Measurements from ENCODE around the gene ADGRL1. TPM values are rescaled to one million over a fixed set of nuclear protein-coding genes. Genes with fewer than 3 reads are reported as not detected.
"Not testable (repeated sequence)": the region's sequence is repeated elsewhere in the genome, so short reads cannot be mapped to it uniquely, and the experiment has no call there.

ADGRL1 gene
- total RNA-seq, 4 donors from 2014 or later = 18.5 to 56.3 (median 46.2) TPM

DNA sequence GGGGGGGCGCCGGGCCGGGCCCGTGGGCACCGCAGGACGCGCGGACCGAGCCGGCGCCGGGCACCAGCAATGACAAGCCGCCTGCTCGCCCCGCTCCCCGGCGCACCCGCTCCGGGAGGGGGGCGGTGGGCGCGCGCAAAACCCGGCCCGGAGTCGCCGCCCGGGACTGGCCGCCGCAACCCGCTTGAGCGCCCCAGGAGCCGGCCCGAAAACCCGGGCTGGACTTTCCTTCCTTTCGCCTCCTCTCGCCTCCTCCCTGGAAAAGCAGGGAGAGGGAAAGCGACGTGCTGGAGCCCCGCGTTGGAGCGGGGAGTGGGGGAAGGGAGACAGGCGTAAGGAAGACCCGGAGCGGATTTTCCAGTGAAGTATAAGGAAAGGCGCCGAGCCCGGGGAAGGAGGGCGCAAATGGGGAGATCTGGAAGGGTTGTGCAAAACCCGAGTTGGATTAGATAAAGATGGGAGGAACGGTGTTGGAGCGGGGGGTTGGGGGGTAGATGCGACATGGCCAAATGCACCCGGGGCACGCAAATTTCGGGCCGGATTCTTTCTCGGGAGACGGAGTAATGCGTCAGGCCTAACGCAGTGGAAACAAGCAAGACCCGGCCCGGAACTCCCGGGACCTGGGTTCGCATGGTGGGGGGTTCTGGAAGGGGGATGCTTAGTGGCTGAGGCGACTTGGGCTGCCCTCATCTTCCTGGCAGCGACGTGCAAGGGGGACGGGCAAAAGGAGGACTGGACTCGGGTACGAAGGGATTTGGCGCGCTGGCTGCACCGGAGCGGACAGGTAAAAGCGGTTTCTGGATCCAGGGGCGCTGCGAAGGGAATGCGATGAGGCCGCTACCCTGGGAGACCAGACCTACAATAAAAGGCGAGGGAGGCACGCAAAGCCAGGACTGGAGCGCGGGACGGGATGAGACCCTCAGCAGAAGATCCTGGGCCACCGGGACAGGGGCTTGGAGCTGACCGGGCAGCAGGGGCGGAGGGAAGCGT, 1.1 kb upstream of the ADGRL1 start:
- DNase-seq = peak; percentile 92 to 94
- H3K4me1 ChIP-seq, H3K36me3 ChIP-seq: not testable (repeated sequence)

GRCh38 chr19:14206308-14206707, 339 bp upstream of the ADGRL1 start:
- peak overlapping the region in 1 of 3 donors; percentile 68 for H3K4me3 ChIP-seq (replicated peaks in 1 of 3)
- H3K36me3 ChIP-seq; H3K9me3 ChIP-seq; H3K27ac ChIP-seq; H3K27me3 ChIP-seq; intact Hi-C loops (cut with DNase I); DNase-seq; H3K4me1 ChIP-seq: not testable (repeated sequence)
- WGBS, 2 donors = 0% methylated on average over 1 of the region's 67 CpGs; no CpG with 5 or more reads in 1 of the 2 donors

More for the DNA sequence above, 1.1 kb upstream of the ADGRL1 start:
- TF ChIP-seq, protein P1, sequence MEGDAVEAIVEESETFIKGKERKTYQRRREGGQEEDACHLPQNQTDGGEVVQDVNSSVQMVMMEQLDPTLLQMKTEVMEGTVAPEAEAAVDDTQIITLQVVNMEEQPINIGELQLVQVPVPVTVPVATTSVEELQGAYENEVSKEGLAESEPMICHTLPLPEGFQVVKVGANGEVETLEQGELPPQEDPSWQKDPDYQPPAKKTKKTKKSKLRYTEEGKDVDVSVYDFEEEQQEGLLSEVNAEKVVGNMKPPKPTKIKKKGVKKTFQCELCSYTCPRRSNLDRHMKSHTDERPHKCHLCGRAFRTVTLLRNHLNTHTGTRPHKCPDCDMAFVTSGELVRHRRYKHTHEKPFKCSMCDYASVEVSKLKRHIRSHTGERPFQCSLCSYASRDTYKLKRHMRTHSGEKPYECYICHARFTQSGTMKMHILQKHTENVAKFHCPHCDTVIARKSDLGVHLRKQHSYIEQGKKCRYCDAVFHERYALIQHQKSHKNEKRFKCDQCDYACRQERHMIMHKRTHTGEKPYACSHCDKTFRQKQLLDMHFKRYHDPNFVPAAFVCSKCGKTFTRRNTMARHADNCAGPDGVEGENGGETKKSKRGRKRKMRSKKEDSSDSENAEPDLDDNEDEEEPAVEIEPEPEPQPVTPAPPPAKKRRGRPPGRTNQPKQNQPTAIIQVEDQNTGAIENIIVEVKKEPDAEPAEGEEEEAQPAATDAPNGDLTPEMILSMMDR (IDR thresholded peaks at IDR 0.05) = peak in 2 of 6 experiments; percentile 19 to 32
- TF ChIP-seq POLR2A (IDR thresholded peaks at IDR 0.05) = peak in 1 of 2 donors; percentile 49
- H3K27me3 ChIP-seq; H3K9me3 ChIP-seq; intact Hi-C loops (cut with DNase I): not testable (repeated sequence)
- Histone ChIP-seq H3K4me3 (replicated peaks in 1 of 3) (peak overlapping the region in 2 of 3 donors; percentile 34 to 39), H3K27ac (peak overlapping the region; percentile 75 to 86 (median 85))
- WGBS, 2 donors = 1% methylated on average over 47 to 49 of the region's 89 CpGs

DNA sequence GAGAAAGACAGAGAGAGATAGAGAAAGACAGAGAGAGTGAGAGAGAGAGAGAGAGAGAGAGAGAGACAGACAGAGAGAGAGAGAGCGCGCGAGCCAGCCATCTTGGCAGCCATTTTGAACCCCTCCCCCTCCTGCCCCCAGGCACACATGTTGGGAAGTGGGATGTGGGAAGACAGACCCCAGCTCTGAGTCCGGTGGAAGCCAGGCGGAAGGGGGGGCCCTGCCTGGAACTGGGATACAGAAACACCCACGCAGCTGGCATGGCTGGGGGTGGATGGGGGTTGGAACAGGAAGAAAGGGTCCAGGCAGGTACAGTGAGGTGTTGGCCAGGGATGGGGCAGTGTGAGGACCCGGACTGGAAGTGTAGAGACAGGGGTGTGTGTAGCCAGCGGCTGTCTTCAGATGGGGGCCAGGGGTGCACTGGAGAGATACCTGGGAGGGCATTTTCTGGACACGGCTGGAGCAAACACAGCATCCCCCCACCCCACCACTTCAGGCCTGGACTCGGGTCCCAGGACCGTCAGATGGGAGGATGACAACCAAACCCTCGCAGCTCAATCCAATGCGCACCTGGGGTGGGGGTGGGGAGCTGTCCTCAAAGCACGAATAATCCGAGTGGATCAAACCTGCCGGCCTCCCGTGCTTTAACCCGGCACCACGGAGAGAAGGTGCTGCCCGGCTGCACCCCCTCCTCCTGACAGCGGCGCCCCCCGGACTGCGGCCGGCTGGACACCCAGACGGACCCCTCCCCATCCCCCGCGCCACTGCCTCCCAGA, 1.1 kb downstream of the ADGRL1 start:
- peak; percentile 11 to 12 for DNase-seq
- H3K36me3 ChIP-seq; H3K27me3 ChIP-seq; H3K9me3 ChIP-seq; intact Hi-C loops (cut with DNase I): not testable (repeated sequence)
- peak overlapping the region in 1 of 3 donors; percentile 12 for H3K27ac ChIP-seq
- 17 to 25% methylated on average over 9 to 16 of the region's 28 CpGs for WGBS, 2 donors
- peak overlapping the region; percentile 26 to 76 (median 68) for H3K4me3 ChIP-seq (replicated peaks in 1 of 3)
- H3K4me1 ChIP-seq = peaks cover 8 to 14% of the 10 kb centered on the region in 2 donors

GRCh38 chr19:14204219-14204618, 1.8 kb downstream of the ADGRL1 start:
- H3K27me3 ChIP-seq; H3K36me3 ChIP-seq; intact Hi-C loops (cut with DNase I); DNase-seq; H3K9me3 ChIP-seq; H3K27ac ChIP-seq: not testable (repeated sequence)
- H3K4me1 ChIP-seq = peaks cover 8 to 11% of the 10 kb centered on the region in 2 donors
- peak overlapping the region in 1 of 3 donors; percentile 68 for H3K4me3 ChIP-seq (replicated peaks in 1 of 3)
- 51 to 56% methylated on average over 7 of the region's 7 CpGs for WGBS, 2 donors

- intact Hi-C loops (cut with DNase I) = not testable (repeated sequence)
- H3K4me1 ChIP-seq = peaks cover 8 to 10% of the 10 kb centered on the region in 2 donors
- 89% methylated on average over 16 to 20 of the region's 20 CpGs for whole genome bisulfite sequencing, 2 donors
Measured at GRCh38 chr19:14203788-14204187, 2.2 kb downstream of the ADGRL1 start.

DNA sequence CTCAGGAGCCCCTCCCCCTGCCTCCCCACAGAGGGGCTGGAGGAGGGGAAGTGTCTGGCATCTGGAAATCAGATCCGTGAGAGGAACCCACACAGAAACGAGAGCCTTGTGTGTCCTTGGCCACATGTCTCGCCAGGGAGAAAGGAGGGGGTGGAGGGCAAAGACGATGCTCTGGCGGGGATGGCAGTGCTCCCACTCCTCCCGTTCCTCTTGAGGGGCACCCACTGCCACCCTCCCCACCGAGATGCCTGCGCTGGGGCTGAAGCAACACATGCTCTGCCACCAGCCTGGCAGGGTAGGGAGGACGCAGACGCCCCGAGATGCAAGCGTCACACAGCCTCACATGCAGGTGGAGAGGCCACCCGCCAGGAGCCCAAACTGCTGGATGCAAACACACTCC, 2.8 kb downstream of the ADGRL1 start:
- H3K27me3 ChIP-seq = no peaks in the 10 kb centered on the region
- no peaks in the 10 kb centered on the region for H3K36me3 ChIP-seq
- TF ChIP-seq POLR2A (IDR thresholded peaks at IDR 0.05) = no peak
- TF ChIP-seq, protein P1 (IDR thresholded peaks at IDR 0.05) = no peak
- H3K4me3 ChIP-seq (replicated peaks in 1 of 3) = no peak overlapping the region
- DNase-seq = no peak
- WGBS, 2 donors = 50 to 54% methylated on average over 7 to 13 of the region's 13 CpGs
- no peak overlapping the region for H3K27ac ChIP-seq
- no peaks in the 10 kb centered on the region for H3K9me3 ChIP-seq
- intact Hi-C loops (cut with DNase I) = no loop called here
- H3K4me1 ChIP-seq = peaks cover 8 to 10% of the 10 kb centered on the region in 2 donors

More at GRCh38 chr19:14203788-14204187, 2.2 kb downstream of the ADGRL1 start:
- DNase-seq; H3K27ac ChIP-seq; H3K4me3 ChIP-seq (replicated peaks in 1 of 3); H3K9me3 ChIP-seq; H3K36me3 ChIP-seq; H3K27me3 ChIP-seq: not testable (repeated sequence)

DNA sequence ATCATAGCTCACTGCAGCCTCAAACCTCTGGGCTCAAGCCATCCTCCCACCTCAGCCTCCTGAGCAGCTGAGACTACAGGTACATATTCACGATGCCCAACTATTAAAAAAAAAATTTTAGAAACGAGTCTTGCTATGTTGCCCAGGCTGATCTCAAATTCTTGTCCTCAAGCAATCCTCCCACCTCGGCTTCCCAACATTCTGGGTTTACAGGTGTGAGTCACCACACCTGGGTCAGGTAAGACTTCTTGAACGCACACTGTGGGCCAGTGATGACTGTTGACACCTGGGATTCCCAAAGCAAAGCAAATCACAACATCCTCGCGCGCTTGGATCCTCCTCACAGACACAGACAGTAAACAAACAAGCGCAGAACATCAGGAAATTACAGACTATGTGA, 4.5 kb downstream of the ADGRL1 start:
- WGBS, 2 donors = 77 to 97% methylated on average over 8 of the region's 8 CpGs
- H3K4me3 ChIP-seq (replicated peaks in 1 of 3); H3K27me3 ChIP-seq; H3K9me3 ChIP-seq; intact Hi-C loops (cut with DNase I); H3K36me3 ChIP-seq; H3K27ac ChIP-seq; DNase-seq: not testable (repeated sequence)
- H3K4me1 ChIP-seq = peaks cover 8 to 10% of the 10 kb centered on the region in 2 donors

Measured in thyroid gland (tissue), 4 donors.